T1000 (cell line): ENCODE measurements around the gene C4orf36.

Experiments used
- DNase-seq: peaks from one replicate; lab custom pipeline; 2025; ENCODE audit warnings: mixed read lengths; lab: John Stamatoyannopoulos, UW

The C4orf36 gene

DNA sequence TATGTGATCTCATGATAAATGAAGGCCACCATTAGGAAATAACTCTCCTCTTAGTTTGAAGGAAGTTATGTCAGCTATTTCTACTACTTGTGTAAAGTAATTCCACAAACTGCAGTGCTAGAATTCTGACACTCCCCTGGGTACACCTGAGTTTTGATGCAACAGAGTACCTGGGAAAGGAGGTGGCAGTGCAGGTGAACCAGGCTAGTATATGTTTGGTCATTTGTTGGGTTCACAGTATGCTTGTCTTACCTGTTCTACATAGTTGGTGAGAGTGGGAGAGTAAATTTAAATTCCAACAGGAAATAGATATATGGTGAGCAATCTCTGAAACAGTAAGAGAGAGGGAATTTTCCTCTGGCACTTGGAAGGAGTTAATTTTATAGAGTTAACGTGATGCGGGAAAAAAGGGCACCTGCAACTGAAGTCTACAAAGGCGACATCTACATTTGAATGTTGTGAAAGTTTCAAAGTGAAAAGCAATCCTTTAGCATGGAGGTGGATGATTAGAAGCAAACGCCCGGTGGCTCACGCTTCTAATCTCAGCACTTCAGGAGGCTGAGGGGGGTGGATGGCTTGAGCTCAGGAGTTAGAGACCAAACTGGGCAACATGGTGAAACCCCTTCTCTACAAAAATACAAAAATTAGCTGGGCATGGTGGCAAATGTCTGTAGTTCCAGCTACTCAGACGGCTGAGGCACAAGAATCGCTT lies 34.7 kb downstream of the C4orf36 start:
- DNase-seq, result no peak

DNA sequence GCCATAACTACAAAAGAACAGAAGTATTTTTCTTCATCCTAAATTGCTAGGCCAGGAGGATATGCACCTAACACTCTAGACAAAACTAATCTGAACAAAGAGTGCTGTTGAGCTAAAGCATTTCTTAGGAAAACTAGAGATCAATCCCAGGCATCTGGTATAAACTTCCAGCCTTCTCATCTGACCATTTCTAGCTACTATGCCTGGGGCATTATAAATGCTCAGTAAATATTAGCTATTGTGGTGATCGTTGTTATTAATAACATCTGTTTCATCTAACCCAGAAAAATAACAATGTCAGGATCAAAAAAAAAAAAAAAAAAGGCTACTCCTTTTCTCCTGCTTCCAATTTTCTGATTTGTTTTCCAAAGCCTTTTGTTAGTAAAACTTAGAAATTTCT lies 35.3 kb downstream of the C4orf36 start:
- DNase-seq, result no peak

DNA sequence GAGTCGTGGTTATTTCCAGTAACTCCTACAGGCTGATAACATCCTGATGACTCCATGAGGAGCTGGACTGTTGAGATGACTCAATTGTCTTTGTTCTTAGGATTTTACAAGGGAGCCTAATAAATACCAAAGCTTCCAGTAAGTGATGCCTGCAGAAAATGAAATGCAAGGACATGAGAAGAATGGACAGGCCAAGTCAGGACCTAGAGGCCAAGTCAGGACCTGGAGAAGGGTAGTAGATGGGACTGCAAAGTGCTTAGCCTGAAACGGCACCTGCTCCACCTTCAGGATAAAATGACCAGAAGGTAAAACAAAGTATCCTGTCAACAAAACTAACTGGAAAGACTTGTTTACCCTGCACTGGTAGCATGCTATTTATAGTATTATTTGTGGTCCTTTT lies 36.6 kb downstream of the C4orf36 start:
- DNase-seq, result peak; percentile 28

DNA sequence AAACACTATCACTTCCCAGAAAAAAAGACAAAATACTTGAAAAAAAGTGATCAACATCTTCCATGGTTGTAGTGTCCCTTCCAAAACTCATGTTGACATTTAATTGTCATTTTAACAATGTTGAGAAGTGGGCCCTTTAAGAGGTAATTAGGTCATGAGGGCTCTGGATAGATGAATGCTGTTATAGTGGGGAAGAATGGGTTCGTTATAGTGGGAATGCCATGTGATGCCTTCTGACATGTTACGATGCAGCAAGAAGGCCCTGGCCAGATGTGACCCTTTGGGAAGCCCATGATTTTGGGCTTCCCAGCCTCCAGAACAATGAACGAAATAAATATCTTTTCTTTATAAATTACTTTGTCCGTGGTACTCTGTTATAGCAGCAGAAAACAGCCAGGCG lies 39.0 kb downstream of the C4orf36 start:
- DNase-seq, result no peak

DNA sequence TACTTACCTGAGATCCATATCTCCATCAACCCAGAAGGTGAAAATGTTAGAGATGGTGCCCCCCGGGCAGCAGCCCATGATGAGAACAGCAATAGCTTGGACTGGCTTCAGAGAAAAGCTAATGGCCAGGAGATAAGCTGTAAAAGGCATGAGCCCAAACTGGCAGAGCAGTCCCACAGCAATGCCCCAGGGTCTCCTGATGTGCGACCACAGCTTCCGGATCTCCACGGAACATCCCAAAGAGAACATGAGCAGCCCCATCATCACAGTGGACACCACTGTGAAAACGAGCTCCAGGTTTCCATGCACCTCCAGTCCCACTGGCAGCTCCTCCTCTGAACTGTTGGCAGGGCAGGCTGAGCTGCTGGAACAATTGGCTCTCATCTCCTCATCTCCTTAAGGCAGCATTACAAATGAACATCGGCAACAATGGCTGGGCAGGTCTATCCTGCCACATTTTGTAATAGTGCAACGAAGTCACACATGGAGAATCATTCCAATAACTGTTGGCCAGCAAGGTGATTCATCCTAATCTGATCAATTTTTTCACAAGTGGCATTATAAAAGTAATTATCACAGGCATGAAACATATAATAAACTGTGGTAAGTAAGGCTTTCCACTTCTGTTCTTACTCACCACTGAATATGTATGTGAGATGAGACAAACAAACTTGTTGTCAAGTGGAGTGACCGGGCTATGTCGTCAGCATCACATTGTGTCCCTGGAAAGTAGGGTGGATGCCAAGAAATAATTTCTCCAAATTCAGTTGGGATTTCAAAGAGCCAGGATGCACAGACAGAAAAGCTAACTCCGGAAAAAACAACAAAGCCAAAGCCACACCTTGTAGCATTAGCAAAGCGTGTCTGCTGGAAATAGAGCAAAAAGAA lies 43.2 kb downstream of the C4orf36 start, which contains the start of gene SLC10A6:
TSS of gene SLC10A6 (minus strand) at position 653 of the 888 bp plus-strand sequence. CDS start at position 384, 269 bp downstream.
- no peak for DNase-seq

DNA sequence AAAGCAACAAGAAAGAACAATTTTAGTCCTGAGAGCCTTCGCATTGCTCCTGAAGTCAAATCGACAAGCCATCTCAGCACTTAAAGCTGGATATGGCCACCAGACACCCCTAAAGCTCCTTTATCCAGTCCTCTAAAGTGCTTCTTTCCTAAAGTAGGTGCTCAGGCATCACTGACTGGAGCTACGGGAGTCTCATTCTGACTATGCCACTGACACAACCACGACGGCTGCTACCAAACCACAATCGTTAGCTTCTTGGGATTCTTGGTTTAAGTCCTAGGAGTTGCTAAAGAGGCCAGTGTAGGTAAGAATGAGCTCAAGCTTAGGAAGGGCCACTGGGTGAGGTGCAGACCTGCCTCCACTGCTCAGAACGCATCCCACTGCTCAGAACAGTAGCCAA lies 44.1 kb downstream of the C4orf36 start:
- DNase-seq, result no peak

DNA sequence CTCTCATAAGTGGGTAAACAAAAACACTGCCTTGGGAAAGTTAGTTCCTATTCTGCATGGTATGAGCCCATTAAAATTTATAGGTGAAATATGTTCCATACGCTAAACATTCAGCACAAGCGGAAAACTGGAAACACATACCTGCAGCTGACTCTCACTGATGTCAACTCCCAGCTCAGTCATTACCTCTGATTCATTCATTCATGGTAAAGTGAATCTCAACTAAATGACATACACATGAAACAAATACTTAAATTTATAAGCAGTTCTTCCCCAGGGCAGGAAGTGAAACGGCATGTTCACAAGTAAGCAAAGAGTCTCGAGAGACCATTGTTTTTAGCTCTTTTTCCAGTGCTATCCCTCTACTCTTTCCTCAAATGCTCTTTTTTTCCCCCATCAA lies 44.7 kb downstream of the C4orf36 start:
- DNase-seq, result no peak

DNA sequence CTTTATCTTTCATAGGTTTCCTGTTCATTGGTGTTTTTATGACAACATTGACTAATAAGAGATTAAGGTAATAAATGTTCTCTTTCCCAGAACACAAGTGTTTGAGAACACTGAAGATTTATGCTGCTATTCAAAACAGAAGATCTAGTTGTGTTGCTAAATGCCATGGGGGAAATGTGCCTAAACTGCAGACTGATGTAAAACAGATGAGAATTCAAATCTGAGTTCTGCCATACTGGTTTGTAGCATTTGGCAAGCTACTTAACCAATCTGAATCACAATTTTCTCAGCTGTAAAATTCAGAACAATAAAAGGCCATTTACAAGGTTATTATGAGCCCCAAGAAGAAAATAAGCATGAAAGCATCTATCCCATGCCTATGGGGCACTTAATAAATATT lies 45.3 kb downstream of the C4orf36 start:
- no peak for DNase-seq

DNA sequence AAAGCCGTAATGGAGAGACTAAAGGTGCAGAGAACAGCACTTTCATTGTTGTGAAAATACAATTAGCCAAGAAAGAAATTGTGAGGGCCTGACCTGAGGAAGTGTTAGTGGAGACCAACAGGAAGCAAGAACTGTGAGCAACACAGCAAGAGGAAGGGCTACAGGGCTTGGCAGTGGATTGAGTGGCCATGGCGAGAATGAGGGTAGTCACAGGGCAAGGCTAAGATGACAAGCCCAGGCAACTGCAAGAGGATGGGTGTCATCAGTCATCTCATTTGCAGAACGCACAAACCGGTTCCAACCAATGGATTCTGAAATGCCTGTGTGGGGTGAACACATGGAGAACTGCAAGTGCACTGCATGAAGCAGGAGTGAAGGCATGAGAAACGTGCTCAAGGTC lies 46.6 kb downstream of the C4orf36 start:
- no peak for DNase-seq

DNA sequence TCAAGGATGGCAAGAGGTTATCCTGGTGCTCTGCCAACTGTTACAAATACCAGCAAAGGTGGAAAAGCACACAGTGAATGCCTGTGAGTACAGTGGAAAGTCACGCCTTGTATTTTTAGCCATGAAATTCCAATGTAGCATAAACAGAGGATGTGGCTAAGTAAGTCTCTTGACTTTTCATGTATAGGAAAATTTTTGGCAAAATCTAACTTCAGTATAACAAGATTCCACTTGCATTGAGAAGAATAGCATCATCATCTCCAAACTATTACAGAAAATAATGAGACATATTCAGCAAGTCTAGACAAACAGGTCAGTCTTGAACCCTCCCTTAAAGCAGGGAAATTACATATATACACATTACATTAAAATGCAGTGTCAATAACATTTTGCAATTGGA lies 50.9 kb downstream of the C4orf36 start:
- no peak for DNase-seq

DNA sequence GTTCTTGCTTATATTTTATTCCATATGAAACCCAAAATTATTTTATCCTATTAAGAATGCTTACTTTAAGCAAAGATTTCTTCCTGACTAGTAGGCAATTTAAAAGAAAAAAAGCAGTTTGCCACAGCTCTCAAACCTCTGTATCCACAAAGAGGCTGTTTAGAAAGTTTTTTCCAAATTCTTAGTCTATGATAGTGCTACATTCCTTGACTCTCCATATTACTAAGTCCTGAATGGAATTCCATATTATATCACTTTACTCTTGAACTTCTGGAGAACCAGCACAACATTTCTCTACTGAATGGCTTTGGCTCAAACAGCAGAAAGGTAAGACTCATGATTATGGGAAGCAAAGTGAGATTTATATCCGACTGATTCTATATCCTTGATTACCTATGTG lies 51.4 kb downstream of the C4orf36 start:
- DNase-seq, result no peak

DNA sequence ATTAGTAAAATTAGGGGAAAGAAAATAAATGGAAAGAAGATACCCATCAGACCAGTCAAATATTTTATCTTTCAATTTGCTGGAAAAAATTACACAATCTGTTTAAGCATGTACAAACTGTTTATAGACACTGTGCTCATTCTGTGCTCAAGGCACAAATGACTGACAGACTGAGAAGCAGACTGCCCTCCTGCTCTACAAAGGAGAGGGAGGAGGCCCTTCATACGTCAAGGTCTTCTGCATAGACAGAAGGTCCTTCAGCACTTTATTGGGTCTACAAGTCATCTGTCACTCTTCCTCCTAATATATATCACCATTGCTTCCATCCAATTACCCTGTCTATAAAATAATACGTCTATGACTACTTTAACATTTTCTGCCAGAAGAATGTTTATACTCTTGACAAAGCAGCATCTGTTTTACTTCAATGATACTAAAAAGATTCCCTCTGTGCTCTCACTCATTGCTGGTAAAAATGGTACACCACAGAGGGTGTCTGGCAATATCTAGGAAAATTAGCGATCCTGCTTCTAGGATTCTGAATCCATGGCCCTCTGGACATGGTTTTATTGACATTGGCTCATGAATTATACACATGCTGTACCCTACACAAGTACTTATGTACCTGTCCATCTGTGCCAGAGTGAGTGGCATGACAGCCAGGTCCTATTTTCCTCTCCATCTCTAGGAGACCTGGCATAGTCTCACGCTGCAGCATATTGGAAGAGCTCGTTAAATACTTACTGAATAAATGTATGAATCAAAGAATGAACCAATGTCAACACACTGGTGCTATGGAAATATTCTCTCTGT lies 54.3 kb downstream of the C4orf36 start:
- DNase-seq, result no peak

DNA sequence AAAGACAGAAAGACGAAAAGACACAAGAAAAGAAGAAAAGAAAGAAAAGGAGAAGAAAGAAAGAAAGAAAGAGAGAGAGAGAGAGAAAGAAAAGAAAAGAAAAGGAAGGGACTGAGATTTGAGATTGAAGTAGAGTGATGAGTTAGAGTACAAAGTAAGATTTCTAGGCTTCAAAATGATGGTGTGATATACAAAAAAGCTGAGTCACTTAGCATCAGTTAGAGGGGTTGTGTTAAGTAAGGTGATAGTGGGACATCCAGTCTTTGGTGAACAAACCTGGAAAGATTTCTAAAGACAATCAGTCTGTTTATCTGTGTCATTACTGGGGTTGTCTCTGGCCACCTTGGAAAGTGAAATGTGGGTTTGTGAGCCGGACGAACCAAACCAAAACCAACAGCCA lies 56.5 kb downstream of the C4orf36 start:
- no peak for DNase-seq

DNA sequence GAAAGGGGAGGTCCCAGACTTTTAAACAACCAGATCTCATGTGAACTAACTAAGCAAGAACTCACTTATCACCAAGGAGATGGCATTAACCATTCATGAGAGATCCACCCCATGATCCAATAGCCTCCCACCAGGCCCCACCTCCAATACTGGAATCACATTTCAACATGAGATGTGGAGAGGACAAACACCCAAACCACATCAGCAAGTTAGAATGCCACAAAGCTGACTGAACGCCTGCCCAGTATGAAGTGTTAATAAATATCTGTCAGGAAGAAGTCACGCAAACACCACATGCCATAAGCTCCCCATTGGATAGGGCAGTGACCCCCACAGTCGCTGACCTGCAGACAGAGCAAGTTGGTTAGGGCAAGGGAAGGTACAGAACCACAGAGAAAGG lies 57.3 kb downstream of the C4orf36 start:
- no peak for DNase-seq

DNA sequence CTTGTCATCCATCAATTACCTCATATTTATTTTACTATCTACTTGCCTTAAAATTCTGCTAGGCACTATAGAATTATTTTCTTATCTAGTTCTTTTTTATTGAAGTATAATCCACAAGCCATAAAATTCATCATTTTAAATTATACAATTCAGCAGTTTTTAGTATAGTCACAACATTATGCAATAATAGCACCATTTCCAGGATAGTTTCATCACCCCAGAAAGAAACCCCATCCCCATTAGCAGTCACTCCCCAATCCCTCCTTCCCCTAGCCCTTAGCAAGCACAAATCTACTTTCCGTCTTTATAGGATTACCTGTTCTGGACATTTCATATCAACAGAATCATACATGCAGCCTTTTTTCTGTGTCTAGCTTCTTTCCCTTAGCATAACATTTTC lies 58.6 kb downstream of the C4orf36 start:
- DNase-seq, result no peak

DNA sequence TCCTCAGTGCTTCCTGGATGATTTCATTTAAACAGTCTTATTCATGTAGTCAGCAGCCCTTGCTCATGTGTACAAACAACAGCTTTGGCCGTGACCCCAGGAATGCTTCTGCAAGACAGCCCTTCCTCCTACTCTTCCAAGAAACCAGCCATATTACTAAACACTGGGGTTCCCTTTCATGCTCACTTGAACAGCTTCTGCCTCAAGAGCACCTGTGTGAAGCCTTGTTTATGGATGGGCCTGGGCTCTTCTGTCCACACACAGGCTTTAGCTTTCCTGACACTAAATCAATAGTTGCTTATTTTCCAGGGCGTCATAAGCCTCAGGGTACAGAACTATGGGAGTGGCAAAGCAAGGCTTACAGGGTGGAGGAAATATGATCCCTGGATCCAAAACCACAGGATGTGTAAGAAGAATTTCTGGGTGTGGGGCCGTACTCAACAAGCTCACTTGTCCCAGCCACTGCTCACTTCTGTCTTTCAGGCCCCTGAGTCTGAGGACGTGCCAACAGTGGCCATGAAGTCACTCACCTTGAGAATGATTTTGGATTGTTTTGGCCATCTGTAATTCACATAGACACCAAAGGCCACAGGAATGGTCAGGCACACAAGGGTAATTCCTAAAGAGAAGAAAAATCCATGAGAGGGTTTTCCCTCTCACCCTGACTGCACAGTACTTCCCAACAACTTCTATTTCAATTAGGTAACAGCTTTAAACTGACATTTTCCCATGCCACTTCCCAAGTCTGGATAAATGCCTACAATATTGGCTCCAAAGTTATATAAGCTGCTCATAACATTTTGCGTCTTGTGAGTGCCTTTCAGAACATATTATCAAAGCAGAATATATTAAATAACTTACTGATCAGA lies 60.7 kb downstream of the C4orf36 start:
- DNase-seq, result peak; percentile 40
